ENCODE data around the gene ADAMTS15. TPM values are rescaled to one million over a fixed set of nuclear protein-coding genes. Genes with fewer than 3 reads are reported as not detected.

Gene ADAMTS15
- total RNA-seq, 4 donors from 2014 or later, result 1.6 to 8.2 (median 2.4) TPM

GRCh38 chr11:130407978-130408377 is 40.5 kb upstream of the ADAMTS15 start:
- in situ Hi-C loops (cut with MboI; ENCODE audit: low pct_ligation_motif_present in 1 of 4, low pct_unique_long_range_greater_than_20kb in 1 of 4, low sequenced_read_pairs in 3 of 4), result loop anchor here in 1 of 4 donors (25.0 kb wide), 1 partner anchor 196 kb away; no protein-coding TSS in a partner anchor
- intact Hi-C loops (cut with DNase I; ENCODE audit: low total_unique reads), result no loop called here

GRCh38 chr11:130408401-130408890 is 40.0 kb upstream of the ADAMTS15 start:
- Histone ChIP-seq H3K4me3 (no peak overlapping the region), H3K4me1 (peaks cover 4 to 15% (median 10%) of the 10 kb centered on the region in 4 donors), H3K36me3 (no peaks in the 10 kb centered on the region), H3K27me3 (no peaks in the 10 kb centered on the region), H3K27ac (peak overlapping the region; percentile 44 to 86 (median 69)), H3K9me3 (no peaks in the 10 kb centered on the region)
- in situ Hi-C loops (cut with MboI; ENCODE audit: low pct_ligation_motif_present in 1 of 4, low pct_unique_long_range_greater_than_20kb in 1 of 4, low sequenced_read_pairs in 3 of 4), result loop anchor here in 1 of 4 donors (25.0 kb wide), 1 partner anchor 196 kb away; no protein-coding TSS in a partner anchor
- intact Hi-C loops (cut with DNase I; ENCODE audit: low total_unique reads), result no loop called here
- no peak for DNase-seq
- 40 to 84% methylated on average over 1 to 15 of the region's 18 CpGs for WGBS, 2 donors (ENCODE audit: low coverage in 1 of 2)
- TF ChIP-seq EP300 (IDR thresholded peaks at IDR 0.05; ENCODE audit: low read depth) (no peak), POLR2A (IDR thresholded peaks at IDR 0.05) (no peak), POLR2AphosphoS5 (IDR thresholded peaks at IDR 0.05) (no peak)
- TF ChIP-seq, protein P1, sequence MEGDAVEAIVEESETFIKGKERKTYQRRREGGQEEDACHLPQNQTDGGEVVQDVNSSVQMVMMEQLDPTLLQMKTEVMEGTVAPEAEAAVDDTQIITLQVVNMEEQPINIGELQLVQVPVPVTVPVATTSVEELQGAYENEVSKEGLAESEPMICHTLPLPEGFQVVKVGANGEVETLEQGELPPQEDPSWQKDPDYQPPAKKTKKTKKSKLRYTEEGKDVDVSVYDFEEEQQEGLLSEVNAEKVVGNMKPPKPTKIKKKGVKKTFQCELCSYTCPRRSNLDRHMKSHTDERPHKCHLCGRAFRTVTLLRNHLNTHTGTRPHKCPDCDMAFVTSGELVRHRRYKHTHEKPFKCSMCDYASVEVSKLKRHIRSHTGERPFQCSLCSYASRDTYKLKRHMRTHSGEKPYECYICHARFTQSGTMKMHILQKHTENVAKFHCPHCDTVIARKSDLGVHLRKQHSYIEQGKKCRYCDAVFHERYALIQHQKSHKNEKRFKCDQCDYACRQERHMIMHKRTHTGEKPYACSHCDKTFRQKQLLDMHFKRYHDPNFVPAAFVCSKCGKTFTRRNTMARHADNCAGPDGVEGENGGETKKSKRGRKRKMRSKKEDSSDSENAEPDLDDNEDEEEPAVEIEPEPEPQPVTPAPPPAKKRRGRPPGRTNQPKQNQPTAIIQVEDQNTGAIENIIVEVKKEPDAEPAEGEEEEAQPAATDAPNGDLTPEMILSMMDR (IDR thresholded peaks at IDR 0.05), result no peak

More at GRCh38 chr11:130407978-130408377, 40.5 kb upstream of the ADAMTS15 start:
- peak; percentile 47 for DNase-seq
- Histone ChIP-seq H3K4me1 (peaks cover 4 to 19% (median 11%) of the 10 kb centered on the region in 4 donors), H3K27ac (peak overlapping the region; percentile 44 to 86 (median 69)), H3K9me3 (no peaks in the 10 kb centered on the region), H3K36me3 (no peaks in the 10 kb centered on the region), H3K27me3 (no peaks in the 10 kb centered on the region), H3K4me3 (no peak overlapping the region)
- TF ChIP-seq EP300 (IDR thresholded peaks at IDR 0.05; ENCODE audit: low read depth), result no peak
- peak; percentile 68 to 89 (median 81) for TF ChIP-seq POLR2AphosphoS5 (IDR thresholded peaks at IDR 0.05)
- WGBS, 2 donors (ENCODE audit: low coverage in 1 of 2), result 36 to 45% methylated on average over 6 to 7 of the region's 7 CpGs

DNA sequence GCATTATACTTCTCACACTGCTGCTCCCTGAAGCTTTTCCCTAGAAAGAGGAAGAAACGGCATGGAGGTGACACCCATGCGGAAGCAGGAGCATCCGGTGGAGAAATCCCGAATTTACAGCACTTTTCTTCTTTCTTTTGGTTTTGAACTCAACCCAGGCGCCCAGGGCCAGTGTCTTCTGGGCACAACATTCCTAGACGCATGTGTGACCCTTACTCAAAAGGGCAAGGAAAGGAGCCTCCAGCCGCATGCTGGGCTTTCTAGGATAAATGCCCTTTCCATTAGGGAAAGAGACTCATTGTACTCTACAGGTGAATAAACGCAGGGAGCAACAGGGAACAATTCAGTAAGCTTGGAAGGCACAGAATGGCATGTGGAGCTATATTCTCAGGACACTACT is 39.5 kb upstream of the ADAMTS15 start:
- Histone ChIP-seq H3K27ac (peak overlapping the region in 3 of 4 donors; percentile 62 to 86 (median 76)), H3K9me3 (no peaks in the 10 kb centered on the region), H3K27me3 (no peaks in the 10 kb centered on the region), H3K36me3 (no peaks in the 10 kb centered on the region), H3K4me1 (peaks cover under 1 to 12% (median 7%) of the 10 kb centered on the region in 4 donors), H3K4me3 (no peak overlapping the region)
- intact Hi-C loops (cut with DNase I; ENCODE audit: low total_unique reads) (no loop called here), in situ Hi-C loops (cut with MboI; ENCODE audit: low pct_ligation_motif_present in 1 of 4, low pct_unique_long_range_greater_than_20kb in 1 of 4, low sequenced_read_pairs in 3 of 4) (loop anchor here in 1 of 4 donors (25.0 kb wide), 1 partner anchor 197 kb away; no protein-coding TSS in a partner anchor)
- TF ChIP-seq, protein P1 (IDR thresholded peaks at IDR 0.05), result no peak
- TF ChIP-seq POLR2A (IDR thresholded peaks at IDR 0.05) (no peak), POLR2AphosphoS5 (IDR thresholded peaks at IDR 0.05) (no peak), EP300 (IDR thresholded peaks at IDR 0.05; ENCODE audit: low read depth) (no peak)
- no peak for DNase-seq
- 81 to 82% methylated on average over 6 to 8 of the region's 8 CpGs for WGBS, 2 donors (ENCODE audit: low coverage in 1 of 2)

DNA sequence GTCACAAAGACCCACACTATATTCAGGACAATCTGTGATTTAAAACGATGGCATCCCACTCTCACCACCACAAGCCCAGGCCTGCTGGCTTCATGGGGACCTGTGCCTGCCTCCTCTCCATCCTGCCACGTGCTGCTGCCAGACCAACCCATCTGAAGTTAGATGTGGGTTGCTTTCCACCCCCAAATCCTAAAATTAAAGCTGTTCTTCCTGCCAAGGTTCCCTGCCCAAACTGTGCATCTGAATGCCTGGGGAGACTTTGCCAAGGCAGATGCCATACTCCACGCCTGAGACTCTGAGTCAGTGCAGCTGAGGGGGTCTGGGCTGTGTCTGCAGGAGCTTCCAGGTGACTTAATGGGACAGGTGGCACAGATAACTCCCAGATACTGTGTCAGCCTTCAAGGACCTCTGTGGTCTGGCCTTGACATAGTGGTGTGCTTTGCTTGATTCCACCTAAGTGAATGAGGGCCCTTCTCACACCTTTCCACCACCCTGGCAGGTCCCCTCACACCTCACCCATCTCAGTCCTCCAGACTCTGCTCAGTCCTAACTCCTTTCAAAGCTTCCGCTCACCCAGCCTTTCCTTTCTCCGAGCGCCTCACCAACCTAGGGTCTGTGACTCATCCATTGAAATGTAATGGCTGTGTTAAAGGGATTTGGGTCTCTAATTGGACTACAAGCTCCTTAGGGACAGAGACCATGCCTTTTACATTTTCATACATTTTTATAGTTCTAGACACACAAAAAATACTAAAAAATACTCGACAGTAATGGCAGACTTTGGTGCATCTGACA is 38.7 kb upstream of the ADAMTS15 start:
- Histone ChIP-seq H3K27ac (peak overlapping the region in 1 of 4 donors; percentile 15), H3K9me3 (no peaks in the 10 kb centered on the region), H3K4me3 (no peak overlapping the region), H3K4me1 (peaks cover 0 to 9% (median 6%) of the 10 kb centered on the region in 4 donors), H3K27me3 (no peaks in the 10 kb centered on the region), H3K36me3 (no peaks in the 10 kb centered on the region)
- TF ChIP-seq POLR2A (IDR thresholded peaks at IDR 0.05), result no peak
- TF ChIP-seq, protein P1 (IDR thresholded peaks at IDR 0.05), result no peak
- peak in 1 of 3 donors; percentile 20 for TF ChIP-seq POLR2AphosphoS5 (IDR thresholded peaks at IDR 0.05)
- no peak for TF ChIP-seq EP300 (IDR thresholded peaks at IDR 0.05; ENCODE audit: low read depth)
- intact Hi-C loops (cut with DNase I; ENCODE audit: low total_unique reads), result no loop called here
- in situ Hi-C loops (cut with MboI; ENCODE audit: low pct_ligation_motif_present in 1 of 4, low pct_unique_long_range_greater_than_20kb in 1 of 4, low sequenced_read_pairs in 3 of 4), result loop anchor here in 1 of 4 donors (25.0 kb wide), 1 partner anchor 197 kb away; no protein-coding TSS in a partner anchor
- 82 to 94% methylated on average over 5 to 7 of the region's 7 CpGs for WGBS, 2 donors (ENCODE audit: low coverage in 1 of 2)
- DNase-seq, result no peak
